ENCODE data around the gene DCLRE1C.
"Not testable (repeated sequence)": the region's sequence is repeated elsewhere in the genome, so short reads cannot be mapped to it uniquely, and the experiment has no call there.

Gene DCLRE1C

DNA sequence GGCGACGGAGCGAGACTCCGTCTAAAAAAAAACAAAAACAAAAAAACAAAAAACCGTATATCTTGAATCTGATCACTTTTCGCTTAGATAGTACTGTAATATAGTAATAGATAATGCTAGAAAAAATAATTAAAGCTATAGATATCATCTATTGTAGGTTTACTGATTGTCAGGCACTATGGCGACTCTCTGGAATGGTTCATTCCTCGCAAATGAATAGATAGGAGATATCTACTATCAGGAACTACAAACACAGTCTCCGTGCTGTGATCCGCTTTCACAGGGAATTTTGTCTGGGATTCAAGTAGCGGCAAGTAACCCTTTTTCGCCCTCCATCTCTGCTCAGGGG lies 5.0 kb upstream of the DCLRE1C start:
- Mint-ChIP-seq H3K9me3 (no peaks in the 10 kb centered on the region), H3K4me1 (peaks cover 8 to 14% of the 10 kb centered on the region in 2 donors), H3K36me3 (no peaks in the 10 kb centered on the region), H3K27ac (peak overlapping the region; percentile 99), H3K27me3 (no peaks in the 10 kb centered on the region), H3K4me3 (peak overlapping the region; percentile 87 to 95)
- no peak for ATAC-seq (replicated peaks)
- DNase-seq = no peak

DNA sequence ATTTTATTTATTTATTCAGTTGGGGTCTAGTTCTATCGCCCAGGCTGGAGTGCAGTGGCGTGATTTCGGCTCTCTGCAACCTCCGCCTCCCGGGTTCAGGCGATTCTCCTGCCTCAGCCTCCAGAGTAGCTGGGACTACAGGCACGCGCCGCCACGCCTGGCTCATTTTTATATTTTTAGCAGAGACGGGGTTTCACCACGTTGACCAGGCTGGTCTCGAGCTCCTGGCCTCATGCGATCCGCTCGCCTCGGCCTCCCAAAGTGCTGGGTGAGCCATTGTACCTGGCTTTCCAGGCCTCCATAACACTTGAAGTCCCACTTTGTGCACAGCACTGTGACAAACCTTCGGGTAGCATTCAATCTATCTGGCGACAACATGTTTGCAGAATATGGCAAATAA lies 1.0 kb upstream of the DCLRE1C start:
- no peak overlapping the region for H3K27ac Mint-ChIP-seq
- ATAC-seq (replicated peaks) = no peak
- peak overlapping the region; percentile 92 to 98 for H3K4me3 Mint-ChIP-seq
- H3K9me3 Mint-ChIP-seq = no peaks in the 10 kb centered on the region
- no peak for DNase-seq
- H3K27me3 Mint-ChIP-seq = no peaks in the 10 kb centered on the region
- peaks cover 5 to 10% of the 10 kb centered on the region in 2 donors for H3K36me3 Mint-ChIP-seq
- H3K4me1 Mint-ChIP-seq = peaks cover 35 to 43% of the 10 kb centered on the region in 2 donors

GRCh38 chr10:14953424-14954000 lies 384 bp downstream of the DCLRE1C start:
- no peaks in the 10 kb centered on the region for H3K9me3 Mint-ChIP-seq
- no peaks in the 10 kb centered on the region for H3K27me3 Mint-ChIP-seq
- peak overlapping the region; percentile 92 to 98 for H3K4me3 Mint-ChIP-seq
- H3K36me3 Mint-ChIP-seq = peaks cover 5 to 17% of the 10 kb centered on the region in 2 donors
- peak overlapping the region; percentile 99 for H3K27ac Mint-ChIP-seq
- ATAC-seq (replicated peaks) (peak; percentile 32 to 35), DNase-seq (peak; percentile 11)
- H3K4me1 Mint-ChIP-seq = peaks cover 37 to 51% of the 10 kb centered on the region in 2 donors

- ATAC-seq (replicated peaks) (no peak), DNase-seq (no peak)
- Mint-ChIP-seq H3K36me3 (peaks cover 5 to 20% of the 10 kb centered on the region in 2 donors), H3K27me3 (no peaks in the 10 kb centered on the region), H3K4me1 (peaks cover 36 to 51% of the 10 kb centered on the region in 2 donors), H3K9me3 (no peaks in the 10 kb centered on the region), H3K27ac (peak overlapping the region; percentile 99), H3K4me3 (peak overlapping the region; percentile 92 to 98)
These were observed 959 bp downstream of the DCLRE1C start for GRCh38 chr10:14952851-14953423.

- no peak overlapping the region for H3K27ac Mint-ChIP-seq
- ATAC-seq (replicated peaks) (no peak), DNase-seq (no peak)
- H3K9me3 Mint-ChIP-seq = no peaks in the 10 kb centered on the region
- no peak overlapping the region for H3K4me3 Mint-ChIP-seq
- peaks cover 27 to 44% of the 10 kb centered on the region in 2 donors for H3K4me1 Mint-ChIP-seq
- no peaks in the 10 kb centered on the region for H3K27me3 Mint-ChIP-seq
- H3K36me3 Mint-ChIP-seq = peaks cover 19 to 35% of the 10 kb centered on the region in 2 donors
These were observed 4.6 kb downstream of the DCLRE1C start for GRCh38 chr10:14949291-14949690.

- Mint-ChIP-seq H3K27ac (no peak overlapping the region), H3K4me1 (peaks cover 23 to 50% of the 10 kb centered on the region in 2 donors), H3K36me3 (peaks cover 23 to 43% of the 10 kb centered on the region in 2 donors)
These were observed 6.6 kb downstream of the DCLRE1C start for GRCh38 chr10:14947268-14947667.

GRCh38 chr10:14945108-14945507 lies 8.8 kb downstream of the DCLRE1C start:
- ATAC-seq (replicated peaks) = no peak
- DNase-seq = no peak
- H3K4me1 Mint-ChIP-seq = peaks cover 14 to 41% of the 10 kb centered on the region in 2 donors
- H3K9me3 Mint-ChIP-seq = no peaks in the 10 kb centered on the region
- peaks cover 20 to 35% of the 10 kb centered on the region in 2 donors for H3K36me3 Mint-ChIP-seq
- H3K27ac Mint-ChIP-seq = no peak overlapping the region
- H3K4me3 Mint-ChIP-seq = no peak overlapping the region
- H3K27me3 Mint-ChIP-seq = no peaks in the 10 kb centered on the region

More at GRCh38 chr10:14947268-14947667, 6.6 kb downstream of the DCLRE1C start:
- H3K27me3 Mint-ChIP-seq = no peaks in the 10 kb centered on the region
- H3K4me3 Mint-ChIP-seq = no peak overlapping the region
- no peak for ATAC-seq (replicated peaks)
- no peaks in the 10 kb centered on the region for H3K9me3 Mint-ChIP-seq
- no peak for DNase-seq

DNA sequence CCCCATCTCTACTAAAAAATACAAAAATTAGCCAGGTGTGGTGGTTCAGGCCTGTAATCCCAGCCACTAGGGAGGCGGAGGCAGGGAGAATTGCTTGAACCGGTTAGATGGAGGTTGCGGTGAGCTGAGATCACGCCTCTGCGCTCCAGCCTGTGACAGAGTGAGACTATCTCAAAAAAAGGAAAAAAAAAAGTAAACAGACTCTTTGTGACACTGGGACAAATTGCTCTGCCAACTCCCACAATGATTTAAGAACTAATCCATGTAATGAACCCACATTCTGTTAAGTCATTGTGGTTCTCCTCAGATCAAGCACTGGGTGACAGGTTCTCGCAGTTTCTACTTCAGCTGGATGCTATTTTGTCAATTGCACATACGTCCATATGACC lies 11.0 kb downstream of the DCLRE1C start:
- H3K4me3 Mint-ChIP-seq; H3K9me3 Mint-ChIP-seq; H3K27ac Mint-ChIP-seq; ATAC-seq (replicated peaks); H3K27me3 Mint-ChIP-seq; DNase-seq: not testable (repeated sequence)
- H3K36me3 Mint-ChIP-seq = peaks cover 26 to 30% of the 10 kb centered on the region in 2 donors
- H3K4me1 Mint-ChIP-seq = peaks cover 10 to 36% of the 10 kb centered on the region in 2 donors

DNA sequence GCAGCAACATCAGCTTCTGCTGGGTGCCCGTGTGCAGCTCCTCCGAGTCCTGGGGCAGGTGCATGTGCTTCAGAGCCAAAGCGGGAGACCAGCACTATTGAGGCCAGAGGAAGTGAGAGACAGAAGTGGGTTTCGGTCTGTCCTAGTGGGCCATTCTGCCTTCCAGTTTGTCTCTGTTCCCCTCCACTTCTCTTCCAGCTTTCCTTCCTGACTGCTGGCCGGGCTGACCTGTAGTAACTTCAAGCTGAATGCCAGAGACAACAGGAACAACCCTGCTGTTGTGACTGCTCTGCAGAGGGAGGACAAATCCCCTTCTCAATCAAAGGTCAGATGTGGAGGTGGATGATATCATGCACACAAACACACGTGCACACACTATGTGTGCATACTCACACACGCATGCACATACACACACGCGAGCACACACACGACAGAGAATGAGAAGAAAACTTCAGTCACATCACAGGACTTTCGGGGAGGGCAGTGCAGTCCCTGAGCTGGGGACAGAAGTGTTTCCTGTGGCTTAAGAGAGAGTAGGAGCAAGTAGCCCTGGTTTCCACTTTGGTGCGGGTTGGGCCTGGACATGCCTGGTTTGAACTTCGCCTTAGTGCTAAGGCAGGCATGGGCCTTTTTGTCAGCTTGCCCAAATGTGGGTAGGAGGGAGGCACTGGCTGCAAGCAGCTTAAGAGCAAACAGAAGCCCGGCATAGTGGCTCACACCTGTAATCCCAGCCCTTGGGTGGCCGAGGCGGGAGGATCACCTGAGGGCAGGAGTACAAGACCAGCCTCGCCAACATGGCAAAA lies 11.5 kb downstream of the DCLRE1C start:
- Mint-ChIP-seq H3K27ac (peak overlapping the region; percentile 78), H3K4me3 (peak overlapping the region in 1 of 2 donors; percentile 6), H3K36me3 (peaks cover 27 to 32% of the 10 kb centered on the region in 2 donors), H3K4me1 (peaks cover 12 to 38% of the 10 kb centered on the region in 2 donors)
- ATAC-seq (replicated peaks) (peak; percentile 91 to 94), DNase-seq (peak; percentile 31)
- not testable (repeated sequence) for H3K9me3 Mint-ChIP-seq, H3K27me3 Mint-ChIP-seq

DNA sequence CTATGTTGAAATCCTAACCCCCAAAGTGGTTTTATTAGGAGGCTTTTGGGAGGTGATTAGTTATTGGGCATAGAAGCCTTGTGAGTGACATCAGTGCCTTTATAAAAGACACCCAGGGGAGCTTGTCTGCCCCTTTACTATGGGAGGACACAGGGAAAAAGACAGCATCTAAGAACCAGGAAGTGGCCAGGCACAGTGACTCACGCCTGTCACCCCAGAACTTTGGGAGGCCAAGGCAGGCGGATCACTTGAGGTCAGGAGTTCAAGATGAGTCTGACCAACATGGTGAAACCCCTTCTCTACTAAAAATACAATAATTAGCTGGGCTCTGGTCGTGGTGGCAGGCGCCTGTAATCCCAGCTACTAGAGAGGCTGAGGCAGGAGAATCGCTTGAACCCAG lies 14.9 kb downstream of the DCLRE1C start:
- H3K27ac Mint-ChIP-seq = not testable (repeated sequence)

GRCh38 chr10:14936584-14936983 lies 17.3 kb downstream of the DCLRE1C start:
- ATAC-seq (replicated peaks) (no peak), DNase-seq (no peak)
- peaks cover 32 to 39% of the 10 kb centered on the region in 2 donors for H3K36me3 Mint-ChIP-seq
- peak overlapping the region; percentile 82 for H3K27ac Mint-ChIP-seq
- H3K27me3 Mint-ChIP-seq = no peaks in the 10 kb centered on the region
- no peak overlapping the region for H3K4me3 Mint-ChIP-seq
- H3K4me1 Mint-ChIP-seq = peaks cover 4 to 19% of the 10 kb centered on the region in 2 donors
- no peaks in the 10 kb centered on the region for H3K9me3 Mint-ChIP-seq

More for the DNA sequence above, 14.9 kb downstream of the DCLRE1C start:
- H3K27me3 Mint-ChIP-seq, H3K9me3 Mint-ChIP-seq, H3K4me3 Mint-ChIP-seq: not testable (repeated sequence)
- DNase-seq (peak; percentile 23), ATAC-seq (replicated peaks) (peak; percentile 22 to 44)
- H3K36me3 Mint-ChIP-seq = peaks cover 22 to 31% of the 10 kb centered on the region in 2 donors
- peaks cover 13 to 42% of the 10 kb centered on the region in 2 donors for H3K4me1 Mint-ChIP-seq

DNA sequence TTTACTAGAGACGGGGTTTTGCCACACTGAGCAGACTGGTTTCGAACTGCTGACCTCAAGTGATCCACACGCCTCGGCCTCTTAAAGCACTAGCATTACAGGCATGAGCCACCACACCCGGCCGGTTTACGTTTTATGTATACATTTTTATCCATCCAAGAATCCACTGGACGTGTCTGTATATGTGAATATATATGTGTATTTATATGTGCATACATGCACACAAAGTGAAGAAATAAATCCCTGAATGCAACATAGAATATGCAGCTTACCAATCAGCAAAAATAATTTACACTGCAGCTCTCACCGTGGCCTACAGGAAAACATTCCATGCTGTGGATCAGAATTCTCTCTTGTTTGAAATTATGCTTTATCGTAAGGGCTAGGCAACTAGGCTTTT lies 23.3 kb downstream of the DCLRE1C start:
- Mint-ChIP-seq H3K36me3 (peaks cover 37 to 43% of the 10 kb centered on the region in 2 donors), H3K4me1 (peaks cover 17 to 27% of the 10 kb centered on the region in 2 donors), H3K27me3 (no peaks in the 10 kb centered on the region), H3K4me3 (no peak overlapping the region), H3K9me3 (no peaks in the 10 kb centered on the region), H3K27ac (no peak overlapping the region)
- DNase-seq (no peak), ATAC-seq (replicated peaks) (no peak)

GRCh38 chr10:14926722-14927416 lies 27.0 kb downstream of the DCLRE1C start:
- Mint-ChIP-seq H3K4me3 (peak overlapping the region; percentile 66 to 68), H3K36me3 (peaks cover 31 to 46% of the 10 kb centered on the region in 2 donors), H3K4me1 (peaks cover 20 to 30% of the 10 kb centered on the region in 2 donors), H3K27ac (peak overlapping the region; percentile 79), H3K9me3 (no peaks in the 10 kb centered on the region), H3K27me3 (no peaks in the 10 kb centered on the region)
- ATAC-seq (replicated peaks) (peak; percentile 99), DNase-seq (peak; percentile 35)

GRCh38 chr10:14926061-14926470 lies 27.8 kb downstream of the DCLRE1C start:
- Mint-ChIP-seq H3K36me3 (peaks cover 39 to 48% of the 10 kb centered on the region in 2 donors), H3K4me1 (peaks cover 20 to 30% of the 10 kb centered on the region in 2 donors), H3K4me3 (peak overlapping the region in 1 of 2 donors; percentile 68), H3K9me3 (no peaks in the 10 kb centered on the region), H3K27me3 (no peaks in the 10 kb centered on the region), H3K27ac (peak overlapping the region; percentile 79)
- DNase-seq = peak; percentile 20
- ATAC-seq (replicated peaks) = peak; percentile 35 to 38
